GM19438 (cell line): ENCODE data around the gene WNK1.

Experiments used
- ATAC-seq: cut with Tn5 transposase; IDR thresholded peaks from one replicate; pipeline ENCODE4 v1.9.1; 2021; ENCODE audit warnings: low read depth; ENCODE audit not compliant: unreplicated experiment

WNK1 gene

DNA sequence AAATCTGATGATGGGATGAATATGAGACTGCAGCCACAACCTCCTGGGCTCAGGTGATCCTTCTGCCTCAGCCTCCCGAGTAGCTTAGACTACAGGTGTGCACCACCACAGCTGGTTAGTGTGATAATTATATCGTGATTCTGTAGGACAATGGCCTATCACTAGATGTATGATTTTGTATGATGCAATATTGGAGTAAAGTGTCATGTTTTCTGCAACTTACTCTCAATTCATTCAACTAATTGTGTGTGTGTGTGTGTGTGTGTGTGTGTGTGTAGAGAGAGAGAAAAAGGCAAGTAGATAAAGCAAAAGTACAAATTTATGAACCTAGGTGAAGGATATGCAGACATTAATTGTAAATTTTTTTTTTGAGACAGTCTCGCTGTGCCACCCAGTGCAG is 186.4 kb downstream of the WNK1 start:
- no peak for ATAC-seq

- no peak for ATAC-seq
Measured at GRCh38 chr12:943051-943450, 190.7 kb downstream of the WNK1 start.

GRCh38 chr12:944211-944610 is 191.8 kb downstream of the WNK1 start:
- ATAC-seq = no peak

GRCh38 chr12:946212-946611 is 193.8 kb downstream of the WNK1 start:
- no peak for ATAC-seq

- no peak for ATAC-seq
Measured at GRCh38 chr12:946631-947030, 194.3 kb downstream of the WNK1 start.

GRCh38 chr12:948238-948637 is 195.9 kb downstream of the WNK1 start:
- no peak for ATAC-seq

DNA sequence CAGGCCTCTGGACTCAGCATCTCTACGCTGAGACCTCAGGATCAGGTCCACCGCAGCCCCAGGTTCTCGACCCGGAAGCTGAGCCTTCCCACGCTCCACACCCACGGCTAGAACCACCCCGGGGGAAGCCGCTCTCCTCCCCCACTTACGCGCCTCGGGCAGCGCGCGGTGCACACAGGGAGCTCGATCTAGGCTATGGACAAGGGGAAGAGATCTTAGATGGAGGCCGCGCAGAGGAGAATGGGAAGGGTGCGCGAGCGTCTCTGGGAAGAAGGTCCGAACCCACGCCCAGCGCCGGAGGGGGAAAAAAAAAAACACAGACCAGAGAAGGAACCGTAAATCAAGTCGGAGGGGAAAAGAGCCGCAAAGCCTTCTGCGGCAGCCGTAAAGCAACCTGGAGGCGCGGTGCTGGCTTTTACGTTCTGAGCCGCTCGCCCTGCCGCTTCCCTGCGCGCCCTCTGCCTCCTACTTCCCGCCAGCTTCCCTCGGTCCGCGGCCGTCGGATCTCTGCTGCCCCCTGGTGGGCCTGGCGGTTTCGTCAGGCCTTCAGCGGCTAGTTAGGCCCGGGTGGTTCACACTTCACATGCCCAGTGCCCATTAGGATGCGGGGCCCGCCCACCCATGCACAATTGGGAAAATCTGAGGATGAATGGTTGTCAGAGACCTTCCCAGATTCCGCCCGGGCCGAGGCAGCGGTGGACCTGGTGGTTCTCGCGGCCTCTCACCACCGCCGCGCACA is 197.2 kb downstream of the WNK1 start, which contains the start of gene RAD52:
TSS of gene RAD52 (minus strand) at position 242 of the 739 bp plus-strand sequence. CDS start 16,636 bp downstream, outside the sequence.
- peak; percentile 86 for ATAC-seq

DNA sequence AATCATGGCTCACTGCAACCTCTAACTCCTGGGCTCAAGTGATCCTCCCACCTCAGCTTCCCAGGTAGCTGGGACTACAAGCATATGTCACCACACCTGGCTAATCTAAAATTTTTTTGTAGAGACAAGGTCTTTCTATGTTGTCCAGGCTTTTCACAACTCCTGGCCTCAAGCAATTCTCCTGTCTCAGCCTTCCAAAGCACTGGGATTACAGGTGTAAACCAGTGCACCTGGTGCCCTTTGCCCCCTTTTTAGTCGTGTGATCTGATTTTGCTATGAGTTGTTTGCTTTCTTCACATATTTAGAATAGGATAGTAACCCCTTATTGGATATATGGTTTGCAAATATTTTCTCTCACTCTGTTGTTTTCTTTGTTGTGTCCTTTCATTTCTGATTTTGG is 198.8 kb downstream of the WNK1 start:
- ATAC-seq = no peak

DNA sequence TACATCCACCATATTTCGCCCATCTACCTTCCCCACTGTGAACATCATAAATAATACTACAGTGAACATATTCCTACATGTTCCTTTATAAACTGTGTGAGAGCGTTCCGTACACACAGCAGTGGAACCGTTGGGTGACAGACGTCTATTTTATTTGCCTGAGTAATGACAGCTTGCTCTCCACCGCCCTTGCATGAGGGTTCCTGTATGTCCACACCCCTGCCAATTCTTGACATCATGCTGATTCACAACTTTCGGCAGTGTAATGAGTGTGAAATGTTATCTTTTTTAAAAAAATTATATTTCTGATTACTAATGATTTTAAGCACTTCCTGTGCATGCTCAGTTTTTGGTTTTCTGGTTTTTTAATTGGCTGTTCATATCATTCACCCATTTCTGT is 201.4 kb downstream of the WNK1 start:
- ATAC-seq = no peak

- no peak for ATAC-seq
Measured at GRCh38 chr12:954741-955140, 202.4 kb downstream of the WNK1 start.

DNA sequence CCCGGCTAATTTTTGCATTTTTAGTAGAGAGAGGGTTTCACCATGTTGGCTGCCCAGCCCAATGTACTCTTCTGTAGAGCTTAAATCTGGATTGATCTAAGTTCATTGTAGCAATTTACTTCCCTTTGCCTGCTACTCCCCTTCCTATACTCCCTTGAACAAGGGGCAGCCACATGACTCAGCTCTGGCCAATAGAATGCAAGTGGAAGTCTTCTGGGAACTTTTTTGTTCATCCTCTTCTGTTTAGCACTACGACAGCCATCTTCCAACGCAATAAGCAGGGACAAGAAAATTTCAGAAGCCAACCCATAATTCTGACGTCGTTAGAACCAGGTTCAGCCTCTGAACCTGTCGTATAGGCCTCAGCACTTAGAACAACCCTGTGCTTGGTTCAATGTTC is 203.6 kb downstream of the WNK1 start:
- no peak for ATAC-seq

DNA sequence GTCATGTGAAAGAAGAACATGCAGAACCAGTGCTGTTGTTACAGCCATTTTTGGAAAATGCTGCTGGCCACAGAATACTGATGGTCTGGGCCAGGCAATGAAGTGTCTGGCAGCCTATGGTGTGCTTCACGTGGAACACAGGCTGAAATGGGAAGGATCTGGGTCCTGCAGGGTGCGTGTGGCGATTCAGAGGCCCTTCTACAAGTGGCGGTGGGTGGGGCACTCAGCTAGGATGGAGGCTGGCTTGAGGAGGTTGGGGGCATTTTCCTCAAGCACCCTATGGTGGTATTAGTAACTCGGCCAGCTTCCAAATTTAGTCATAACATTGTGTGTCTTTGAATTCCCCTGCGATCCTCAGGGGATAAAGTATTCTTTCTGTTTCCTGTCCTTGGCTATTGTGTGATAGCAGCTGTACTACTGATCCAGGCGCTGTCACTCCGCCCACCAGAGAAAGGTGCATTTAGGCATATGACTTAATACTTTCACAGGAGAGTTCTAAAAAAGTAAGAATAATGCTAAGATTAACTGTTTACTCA is 206.3 kb downstream of the WNK1 start:
- no peak for ATAC-seq
